NCI-H2029 treated with DMSO at 0.1 percent for 48 hours (cell line): ENCODE results near the gene CIC.

Source experiments
- DNase-seq: peaks from one replicate; lab custom pipeline; 2025; lab: John Stamatoyannopoulos, UW

Gene CIC

DNA sequence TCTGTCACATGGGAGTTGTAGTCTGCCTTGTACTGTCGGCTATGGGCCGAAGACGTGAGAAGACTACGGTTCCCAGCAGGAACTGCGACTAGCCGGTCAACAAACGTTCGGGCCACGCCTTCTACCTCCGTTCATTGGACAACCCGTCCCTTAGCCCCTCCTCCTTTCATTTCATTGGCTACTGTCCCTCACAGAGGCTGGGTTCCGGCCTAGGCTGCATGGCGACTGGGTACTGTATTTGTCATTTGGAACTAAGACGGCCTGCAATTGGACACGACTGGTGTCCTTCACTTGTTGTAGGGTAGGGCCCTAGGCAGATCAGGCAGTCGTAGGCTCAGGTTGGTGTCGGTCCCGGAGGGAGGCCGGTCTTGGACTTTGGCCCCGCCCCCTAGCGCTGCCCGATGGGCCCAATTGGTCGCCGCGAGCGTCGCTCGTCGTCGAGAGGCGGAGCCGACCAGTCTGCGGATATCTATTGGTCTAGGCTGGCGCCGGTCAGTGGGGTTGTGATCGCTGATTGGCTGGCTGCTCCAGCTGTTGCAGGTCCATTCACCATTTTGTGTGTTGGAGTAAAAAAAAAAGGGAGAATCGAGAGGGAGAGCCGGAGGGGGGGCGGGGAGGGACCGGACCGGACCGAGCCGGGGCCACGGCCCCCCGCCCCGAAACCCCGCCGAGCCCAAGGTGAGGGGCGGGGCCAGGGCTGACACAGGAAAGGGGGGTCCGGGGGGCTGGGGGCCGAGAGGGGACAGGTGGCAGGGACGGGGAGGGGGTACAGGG lies at the start of gene CIC:
Gene CIC (plus strand): TSS at position 549 of the 774 bp plus-strand sequence. CDS start 2,532 bp downstream, outside the sequence.
- DNase-seq, result peak; percentile 99

DNA sequence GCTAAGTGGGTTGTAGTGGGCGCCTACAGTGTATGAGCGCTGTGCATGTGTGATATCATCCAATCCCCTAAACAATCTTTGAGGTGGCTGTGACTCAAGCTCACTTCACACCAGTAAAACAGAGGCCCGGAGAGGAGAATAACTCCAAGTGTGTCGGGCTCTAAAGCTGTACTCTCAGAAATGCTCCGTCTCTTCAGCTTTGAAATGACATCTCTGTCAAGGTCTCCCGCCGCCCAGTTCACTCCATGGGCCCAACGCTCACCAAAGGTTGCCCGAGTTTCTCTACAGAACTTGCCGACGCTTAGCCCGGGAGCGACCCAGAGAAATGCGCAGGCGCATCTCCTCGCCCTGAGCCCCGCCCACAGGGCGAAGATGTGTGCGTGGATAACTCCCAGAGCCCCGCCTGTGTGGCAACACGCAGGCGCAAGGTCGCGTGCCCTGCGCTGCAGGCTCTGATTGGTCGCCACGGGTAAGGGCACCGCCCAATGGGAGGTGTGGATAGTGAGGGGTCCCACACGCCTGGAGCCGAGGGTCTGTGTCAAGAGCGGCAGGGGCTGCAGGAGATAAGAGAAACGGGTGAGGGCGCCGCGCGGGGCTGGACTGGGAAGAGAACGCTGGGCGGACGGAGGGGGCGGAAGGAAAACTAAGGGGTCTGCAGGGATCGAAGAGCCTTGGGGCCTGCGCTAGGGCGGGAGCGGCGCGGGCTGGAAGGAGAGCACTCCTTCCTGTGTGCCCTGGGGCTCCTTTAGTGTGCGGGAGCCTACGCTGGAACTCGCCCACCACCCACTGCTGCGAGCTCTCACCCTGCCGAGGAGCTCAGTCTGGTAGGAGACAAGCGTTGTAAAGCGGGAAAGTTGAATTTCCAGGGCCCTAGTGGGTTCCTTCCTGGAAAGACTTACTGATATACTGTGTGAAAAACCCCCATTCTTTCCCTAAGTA lies 49.0 kb upstream of the CIC start, which contains the start of gene ZNF526:
Gene ZNF526 (plus strand): TSS at position 501 of the 939 bp plus-strand sequence. CDS start 4,092 bp downstream, outside the sequence.
- peak; percentile 71 for DNase-seq

DNA sequence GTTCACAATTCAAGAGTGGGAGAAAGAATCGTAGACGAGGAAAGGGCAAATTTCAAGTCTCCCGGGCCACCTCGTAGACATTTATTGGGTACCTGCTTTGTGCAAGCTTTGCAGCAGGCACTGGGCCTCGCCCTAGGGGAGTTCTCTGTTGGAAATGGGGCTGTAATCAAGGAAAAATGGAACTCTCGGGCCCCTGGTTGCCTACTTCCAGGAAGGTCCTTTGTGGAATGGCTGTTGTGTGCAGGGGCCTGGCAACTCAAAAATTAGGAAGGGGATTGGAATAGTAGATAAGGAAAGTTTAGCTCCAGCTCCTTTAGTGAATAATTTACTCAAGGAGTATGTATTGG lies 48.3 kb upstream of the CIC start:
- no peak for DNase-seq

DNA sequence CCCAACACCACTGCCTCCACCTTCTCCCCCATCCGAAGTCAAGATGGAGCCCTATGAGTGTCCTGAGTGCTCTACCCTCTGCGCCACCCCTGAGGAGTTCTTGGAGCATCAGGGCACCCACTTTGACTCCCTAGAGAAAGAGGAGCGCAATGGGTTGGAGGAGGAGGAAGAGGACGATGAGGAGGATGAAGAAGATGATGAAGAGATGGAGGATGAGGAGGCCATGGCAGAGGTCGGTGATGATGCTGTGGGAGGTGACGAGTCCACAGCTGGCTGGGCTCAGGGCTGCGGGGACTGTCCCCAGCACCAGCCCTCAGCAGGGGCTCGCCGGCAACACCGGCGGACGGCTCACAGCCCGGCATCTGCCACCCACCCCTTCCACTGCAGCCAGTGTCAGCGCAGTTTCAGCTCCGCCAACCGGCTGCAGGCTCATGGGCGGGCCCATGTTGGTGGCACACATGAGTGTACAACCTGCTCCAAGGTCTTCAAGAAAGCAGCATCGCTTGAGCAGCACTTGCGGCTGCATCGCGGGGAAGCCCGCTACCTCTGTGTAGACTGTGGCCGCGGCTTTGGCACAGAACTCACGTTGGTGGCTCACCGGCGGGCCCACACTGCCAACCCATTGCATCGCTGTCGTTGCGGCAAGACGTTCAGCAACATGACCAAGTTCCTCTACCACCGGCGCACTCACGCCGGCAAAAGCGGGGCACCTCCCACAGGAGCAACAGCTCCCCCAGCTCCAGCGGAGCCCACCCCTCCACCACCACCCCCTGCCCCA lies 43.9 kb upstream of the CIC start:
- DNase-seq, result no peak

DNA sequence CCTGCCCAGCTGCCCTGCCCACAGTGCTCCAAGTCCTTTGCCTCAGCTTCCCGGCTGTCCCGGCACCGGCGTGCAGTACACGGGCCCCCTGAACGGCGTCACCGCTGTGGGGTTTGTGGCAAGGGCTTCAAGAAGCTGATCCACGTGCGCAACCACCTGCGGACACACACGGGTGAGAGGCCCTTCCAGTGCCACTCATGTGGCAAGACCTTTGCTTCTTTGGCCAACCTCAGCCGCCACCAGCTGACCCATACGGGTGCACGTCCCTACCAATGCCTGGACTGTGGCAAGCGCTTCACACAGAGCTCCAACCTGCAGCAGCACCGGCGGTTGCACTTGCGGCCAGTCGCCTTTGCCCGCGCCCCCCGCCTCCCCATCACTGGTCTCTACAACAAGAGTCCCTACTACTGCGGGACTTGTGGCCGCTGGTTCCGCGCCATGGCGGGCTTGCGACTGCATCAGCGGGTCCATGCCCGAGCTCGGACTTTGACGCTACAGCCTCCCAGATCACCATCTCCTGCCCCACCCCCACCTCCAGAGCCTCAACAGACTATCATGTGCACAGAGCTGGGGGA lies 43.2 kb upstream of the CIC start:
- no peak for DNase-seq

DNA sequence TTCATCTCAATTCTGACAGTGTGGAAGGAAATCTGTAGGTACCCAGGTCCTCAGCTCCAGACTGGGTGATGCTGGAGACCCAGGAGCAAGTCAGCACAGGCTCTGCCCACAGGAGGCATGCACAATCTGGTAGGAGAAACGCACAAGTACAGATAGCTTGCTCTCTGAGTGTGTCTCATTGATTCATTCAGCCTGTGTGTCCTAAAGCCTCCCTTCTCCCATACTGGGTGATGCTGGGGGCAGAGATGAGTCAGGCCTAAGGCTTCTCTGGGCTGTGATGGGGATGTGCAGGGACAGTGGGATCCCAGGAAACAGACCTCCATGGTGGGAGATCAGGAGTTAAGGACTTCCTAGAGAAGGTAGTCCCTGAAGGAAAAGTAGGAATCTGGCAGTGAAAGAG lies 42.2 kb upstream of the CIC start:
- no peak for DNase-seq

DNA sequence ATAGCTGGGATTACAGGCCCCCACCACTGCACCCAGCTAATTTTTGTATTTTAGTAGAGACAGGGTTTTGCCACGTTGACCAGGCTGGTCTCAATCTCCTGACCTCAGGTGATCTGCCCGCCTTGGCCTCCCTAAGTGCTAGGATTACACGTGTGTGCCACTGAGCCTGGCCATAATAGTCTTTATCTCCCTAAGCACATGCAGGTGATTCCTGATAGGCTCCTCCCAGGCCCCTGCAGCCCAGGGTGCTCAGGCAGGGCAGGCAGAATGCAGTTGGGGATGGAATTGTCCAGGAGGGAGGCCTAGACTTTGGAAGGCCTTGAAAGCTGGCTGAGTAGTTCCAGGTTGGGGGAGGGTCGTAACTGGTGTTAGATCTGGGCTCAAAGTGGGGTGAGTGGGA lies 40.4 kb upstream of the CIC start:
- no peak for DNase-seq

DNA sequence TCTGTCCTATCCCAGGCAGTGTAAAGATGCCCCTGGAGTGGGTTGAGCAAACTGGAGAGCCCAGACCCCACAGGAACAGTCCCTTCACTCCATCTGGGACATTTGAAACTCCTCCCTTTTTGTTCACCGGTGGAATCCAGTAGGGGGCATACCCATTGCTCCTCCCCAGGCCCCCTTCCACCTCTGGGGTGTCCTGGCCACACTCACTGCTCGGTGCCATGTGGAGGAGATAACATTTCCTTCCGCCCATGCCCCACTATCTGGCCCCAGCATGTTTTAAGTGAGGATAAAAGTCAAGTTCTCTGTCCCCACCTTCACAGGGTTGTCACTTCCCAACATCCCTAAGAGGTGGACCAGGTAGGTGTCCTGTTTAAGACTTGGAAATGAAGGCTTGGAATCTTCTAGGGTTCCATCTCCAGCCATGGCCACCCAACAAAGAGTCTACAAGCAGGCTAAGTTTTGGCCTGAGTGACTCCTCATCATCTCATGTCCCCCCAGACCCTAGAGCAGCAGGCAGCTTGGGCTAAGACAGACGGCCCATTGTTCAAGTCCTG lies 39.7 kb upstream of the CIC start:
- no peak for DNase-seq

DNA sequence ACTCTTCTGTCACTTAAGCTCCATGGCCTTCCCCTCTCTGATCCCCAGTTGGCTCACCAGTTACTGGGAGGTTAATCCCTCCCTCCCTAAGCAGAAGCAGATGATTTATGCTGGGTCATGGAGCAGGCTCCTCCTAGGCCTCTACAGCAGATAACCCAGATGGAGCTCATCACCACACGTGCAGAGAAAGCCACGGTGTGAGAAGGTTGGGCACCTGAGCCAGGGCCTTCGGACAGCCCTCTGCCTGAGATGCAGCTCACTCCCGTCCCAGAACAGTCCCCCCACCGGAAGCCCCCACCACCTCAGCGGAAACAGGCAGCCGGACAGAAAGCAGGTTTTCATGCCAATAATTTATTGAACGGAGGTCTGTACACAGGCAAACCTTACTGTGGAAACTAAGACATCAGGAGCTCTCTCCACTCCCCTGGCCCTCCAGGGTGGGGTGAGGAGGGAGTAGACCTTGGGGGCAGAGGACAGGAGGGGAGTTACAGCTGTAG lies 39.1 kb upstream of the CIC start:
- DNase-seq, result no peak

DNA sequence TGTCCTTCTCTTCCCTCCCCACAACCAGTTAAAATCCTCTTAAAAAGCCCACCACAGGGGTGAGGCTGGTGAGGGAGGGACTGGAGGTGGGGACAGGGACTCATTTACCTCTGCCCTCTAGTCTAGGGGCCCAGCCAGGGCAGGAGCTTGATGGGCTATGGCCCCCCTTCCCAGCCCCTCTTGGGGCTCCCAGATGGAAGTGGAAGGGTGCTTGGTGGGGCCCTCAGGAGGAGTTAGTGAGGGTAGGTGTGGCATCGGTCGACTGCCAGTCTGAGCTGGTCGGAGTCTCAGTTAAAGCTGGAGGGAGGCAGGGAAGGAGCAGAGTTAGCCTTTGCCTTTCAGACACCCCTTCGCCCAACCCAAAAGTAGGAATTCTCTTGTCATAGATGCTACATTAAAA lies 38.5 kb upstream of the CIC start:
- DNase-seq, result no peak

DNA sequence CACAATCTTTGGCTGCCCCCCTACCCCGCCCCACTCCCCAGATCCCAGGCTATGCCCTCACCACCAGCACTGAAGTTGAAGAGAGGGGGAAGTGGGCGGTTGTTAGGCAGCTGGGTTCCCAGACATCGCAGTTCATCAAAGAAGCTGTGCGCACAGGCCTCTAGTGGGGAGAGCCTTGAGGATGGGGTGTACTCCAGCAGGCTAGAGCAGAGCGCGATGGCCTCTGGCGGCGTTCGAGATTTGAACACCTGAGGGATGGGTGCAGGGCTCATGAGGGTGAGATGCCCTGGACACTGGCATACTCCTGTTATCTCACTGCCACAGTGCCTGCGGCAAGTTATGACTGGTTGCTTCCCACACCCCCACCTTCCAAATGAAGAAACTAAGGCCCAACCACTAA lies 36.6 kb upstream of the CIC start:
- no peak for DNase-seq

DNA sequence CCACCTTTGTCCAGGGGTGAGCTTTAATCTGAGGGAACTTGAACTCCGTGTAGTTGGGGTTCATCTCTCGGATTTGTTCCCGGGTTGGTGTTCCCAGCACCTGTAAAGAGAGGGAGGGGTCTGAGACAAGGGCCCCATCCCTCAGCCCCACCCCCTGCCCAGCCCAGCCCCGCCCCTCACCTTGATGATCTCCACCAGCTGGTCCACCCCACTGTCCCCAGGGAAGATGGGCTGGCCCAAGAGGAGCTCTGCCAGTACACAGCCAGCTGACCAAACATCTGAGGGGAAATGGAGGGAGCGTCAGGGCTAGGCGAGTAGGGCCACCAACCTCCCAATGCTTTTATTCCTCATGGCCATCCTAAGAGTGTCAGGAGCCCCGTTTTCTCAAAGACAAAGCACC lies 35.9 kb upstream of the CIC start:
- no peak for DNase-seq

DNA sequence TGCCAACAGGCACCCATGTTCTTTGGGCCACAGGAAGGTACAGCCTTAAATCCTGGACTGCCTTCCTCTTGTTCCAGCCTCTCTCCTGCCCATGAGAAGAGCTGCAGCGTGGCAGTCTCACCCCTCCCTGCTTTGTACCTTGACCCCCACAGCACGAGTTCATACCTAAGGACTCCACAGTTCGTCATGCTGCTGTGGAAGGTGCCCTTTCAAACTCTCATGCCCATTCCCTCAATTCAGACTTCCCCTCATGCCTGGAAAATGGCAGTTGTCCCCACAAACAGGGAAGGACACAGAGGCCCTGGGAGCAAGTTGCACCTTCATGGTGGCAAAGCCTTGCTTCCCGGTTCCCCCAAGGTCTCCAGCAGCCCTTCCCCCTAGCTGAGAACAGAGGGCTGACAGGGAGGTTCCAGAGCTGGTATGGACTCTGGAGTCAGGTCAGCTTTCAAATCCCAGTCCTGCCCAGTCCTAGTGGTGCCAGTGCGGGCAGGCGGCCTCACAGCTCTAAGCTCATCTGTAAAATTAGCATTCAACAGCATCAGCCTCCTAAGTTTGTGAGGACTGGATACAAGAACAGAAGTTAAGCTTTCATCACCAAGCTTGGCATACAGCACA lies 35.3 kb upstream of the CIC start:
- DNase-seq, result no peak

DNA sequence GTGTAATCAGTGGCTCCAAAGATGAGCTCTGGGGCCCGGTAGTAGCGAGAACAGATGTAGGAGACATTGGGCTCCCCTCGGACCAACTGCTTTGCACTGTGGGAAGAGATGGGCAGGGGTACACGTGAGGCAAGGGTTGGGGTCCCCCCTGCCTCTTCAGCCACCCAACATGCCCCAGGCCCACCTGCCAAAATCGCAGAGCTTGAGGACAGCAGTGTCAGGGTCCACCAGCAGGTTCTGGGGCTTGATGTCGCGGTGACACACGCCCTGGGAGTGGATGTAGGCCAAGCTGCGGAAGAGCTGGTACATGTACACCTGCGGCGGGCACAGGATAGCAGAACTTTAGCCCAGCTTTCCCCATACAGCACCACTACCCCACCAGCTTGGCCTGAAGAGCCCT lies 34.7 kb upstream of the CIC start:
- no peak for DNase-seq

DNA sequence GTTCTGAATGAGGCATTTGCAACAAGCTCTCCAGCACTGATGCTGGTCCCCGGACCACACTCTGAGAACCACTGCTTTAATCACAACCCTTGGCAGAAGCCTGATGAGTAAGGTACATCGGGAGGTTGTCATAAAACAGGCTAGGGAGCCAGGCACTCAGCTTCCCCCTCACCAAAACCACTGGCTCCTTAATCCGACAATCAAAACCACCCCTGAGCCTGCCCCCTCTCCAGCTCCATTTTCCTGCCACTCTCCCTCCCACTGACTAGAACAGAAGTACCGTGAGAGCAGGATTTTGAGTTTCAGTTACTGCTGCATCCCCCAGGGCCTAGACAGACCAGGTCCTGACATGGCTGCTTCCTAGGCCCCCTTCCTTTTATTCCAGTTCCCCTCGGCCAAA lies 33.9 kb upstream of the CIC start:
- DNase-seq, result no peak

DNA sequence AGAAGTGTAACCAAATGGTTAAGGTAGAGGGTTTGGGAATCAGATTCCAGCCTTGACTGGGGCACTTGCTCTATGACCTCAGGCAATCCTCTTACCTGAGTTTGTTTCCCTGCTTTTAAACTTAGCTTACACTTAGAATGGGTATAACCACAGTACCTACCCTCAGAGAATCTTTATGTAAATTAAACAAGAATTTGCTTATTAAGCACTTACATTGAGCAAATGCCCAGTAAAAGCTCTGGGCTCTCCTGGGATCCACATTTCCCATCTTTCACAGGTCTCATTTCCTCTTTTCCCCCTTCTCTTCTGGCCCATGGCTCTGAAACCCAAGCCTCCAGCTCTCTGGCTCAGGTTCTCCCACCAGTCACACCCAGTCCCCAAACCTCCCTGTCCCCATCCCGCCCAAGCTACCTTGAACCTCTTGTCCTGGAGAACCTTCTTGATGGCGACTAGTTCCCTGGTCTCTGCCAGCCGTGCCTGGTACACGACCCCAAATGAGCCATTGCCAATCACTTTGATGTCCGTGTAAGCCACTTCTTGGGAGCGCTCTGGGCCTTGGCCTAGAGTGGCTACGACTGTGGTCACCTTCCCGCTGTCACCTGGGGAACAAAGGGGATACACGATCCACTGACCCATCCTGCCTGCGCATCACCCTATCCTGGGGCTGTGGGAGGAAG lies 29.4 kb upstream of the CIC start:
- no peak for DNase-seq

DNA sequence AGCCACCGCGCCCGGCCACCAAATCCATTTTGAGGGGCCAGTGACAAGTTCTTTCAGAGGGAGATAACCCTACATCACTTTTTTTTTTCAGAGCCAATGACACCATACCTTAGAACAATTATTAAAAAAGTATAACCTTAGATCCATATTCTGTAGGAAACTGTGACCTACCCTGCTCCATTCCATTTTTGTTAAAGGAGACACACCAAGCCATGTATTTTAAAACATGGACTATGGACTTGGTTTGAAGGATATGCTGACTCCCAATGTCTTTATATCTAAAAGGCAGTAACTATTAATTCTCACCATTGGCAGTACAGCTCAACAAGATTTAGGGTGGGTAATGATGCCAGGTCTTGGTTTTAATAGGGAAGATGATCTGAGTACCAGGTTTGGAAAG lies 27.8 kb upstream of the CIC start:
- DNase-seq, result no peak

DNA sequence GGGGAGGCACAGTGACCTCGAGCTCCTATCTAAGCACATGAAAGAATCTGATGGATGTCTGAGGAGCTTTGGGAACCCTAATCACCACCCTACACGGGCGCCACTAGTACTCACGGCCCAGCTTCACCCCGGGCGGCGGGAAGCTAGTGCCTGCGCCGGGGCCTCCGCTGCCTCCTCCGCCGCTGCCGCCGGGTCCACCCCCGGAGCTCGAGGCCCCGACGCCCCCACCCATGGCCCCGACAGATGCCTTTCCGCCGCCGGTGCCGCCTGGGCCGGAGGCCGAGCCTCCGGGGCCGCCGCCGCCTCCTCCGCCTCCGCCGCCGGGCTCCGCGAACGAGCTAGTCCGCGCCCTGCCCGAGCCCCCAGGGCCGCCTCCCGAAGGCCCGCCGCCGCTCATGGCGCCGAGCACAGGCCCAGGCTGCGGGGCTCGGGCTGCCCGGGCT lies 27.0 kb upstream of the CIC start:
- no peak for DNase-seq

DNA sequence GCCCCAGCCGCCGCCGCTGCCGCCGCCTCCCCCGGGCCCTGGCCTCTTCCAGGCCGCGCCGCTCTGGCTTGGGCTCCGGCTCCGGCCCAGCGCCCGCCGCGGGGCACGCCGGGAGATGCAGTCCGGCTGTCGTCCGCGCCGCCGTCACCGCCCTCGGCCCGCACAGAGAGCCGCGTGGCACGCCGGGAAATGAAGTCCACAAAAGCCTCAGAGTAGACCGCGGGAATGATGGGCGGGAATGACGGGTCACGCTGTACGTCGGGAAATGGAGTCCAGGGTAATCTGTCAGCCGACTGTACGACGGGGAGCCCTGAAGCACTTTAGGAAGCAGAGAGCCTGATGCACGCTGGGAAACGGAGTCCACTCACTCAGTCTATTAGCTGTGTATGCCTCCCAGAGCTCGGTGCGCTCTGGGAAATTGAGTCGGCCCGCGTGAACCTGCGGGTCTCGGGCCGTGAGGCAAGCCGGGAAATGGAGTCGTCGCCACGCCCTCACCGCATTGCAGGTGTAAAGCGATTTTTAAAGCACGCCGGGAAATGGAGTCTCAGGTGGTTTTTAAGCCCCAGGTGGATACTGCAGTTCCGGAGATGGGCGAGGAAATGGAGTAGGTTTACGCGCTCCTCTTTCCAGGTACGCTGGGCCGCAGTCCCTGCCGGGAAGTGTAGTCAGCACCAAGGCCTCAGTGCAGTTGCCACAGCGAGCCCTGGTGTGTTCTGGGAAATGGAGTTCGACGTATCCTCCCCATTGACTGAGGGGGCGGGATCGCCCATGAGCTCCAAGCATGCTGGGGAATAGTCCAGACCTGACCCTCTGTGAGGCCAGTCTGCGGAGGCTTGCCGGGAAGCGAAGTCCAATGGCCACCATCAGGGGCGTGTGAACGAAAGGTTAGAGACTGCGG lies 26.3 kb upstream of the CIC start, which contains the start of gene GSK3A:
Gene GSK3A (minus strand): TSS at position 91 of the 898 bp plus-strand sequence. CDS start 137 bp downstream, outside the sequence.
- peak; percentile 99 for DNase-seq
